Effector memory CD8-positive, alpha-beta T cell (primary cell): ENCODE results near the gene PTPRM.
A peak's percentile ranks its signal among the peaks of the same experiment; 100 is the strongest.

Source experiments
- ATAC-seq: fragments of 150-1000 bp; cut with Tn5 transposase; replicated peaks from 2 replicates; pipeline ENCODE4 v1.10.0; 2021; ENCODE audit warnings: mild to moderate bottlenecking, moderate library complexity
- DNase-seq, 3 experiments: peaks; one replicate each; pipeline ENCODE4 v3.0.0; 2021
- H3K27ac Mint-ChIP-seq, 2 donors: one replicate each; pipeline ENCODE4 v1.8.0; 2022; ENCODE audit warnings: mild to moderate bottlenecking in 2 of 2, mixed read lengths in 2 of 2, moderate library complexity in 2 of 2
- H3K27me3 Mint-ChIP-seq, 2 donors: one replicate each; pipeline ENCODE4 v1.8.0; 2022; ENCODE audit warnings: mixed read lengths in 2 of 2
- H3K36me3 Mint-ChIP-seq: one replicate; pipeline ENCODE4 v1.8.0; 2022; ENCODE audit warnings: mild to moderate bottlenecking, moderate library complexity, mixed read lengths; ENCODE audit not compliant: insufficient read depth
- H3K4me1 Mint-ChIP-seq, 2 donors: one replicate each; pipeline ENCODE4 v1.8.0; 2022; ENCODE audit warnings: low read depth in 2 of 2, mixed read lengths in 2 of 2
- H3K4me3 Mint-ChIP-seq, 2 donors: one replicate each; pipeline ENCODE4 v1.8.0; 2022; ENCODE audit warnings: mild to moderate bottlenecking in 2 of 2, mixed read lengths in 2 of 2, moderate library complexity in 2 of 2
- H3K9me3 Mint-ChIP-seq, 2 donors: one replicate each; pipeline ENCODE4 v1.8.0; 2022; ENCODE audit warnings: mixed read lengths in 2 of 2

PTPRM gene

DNA sequence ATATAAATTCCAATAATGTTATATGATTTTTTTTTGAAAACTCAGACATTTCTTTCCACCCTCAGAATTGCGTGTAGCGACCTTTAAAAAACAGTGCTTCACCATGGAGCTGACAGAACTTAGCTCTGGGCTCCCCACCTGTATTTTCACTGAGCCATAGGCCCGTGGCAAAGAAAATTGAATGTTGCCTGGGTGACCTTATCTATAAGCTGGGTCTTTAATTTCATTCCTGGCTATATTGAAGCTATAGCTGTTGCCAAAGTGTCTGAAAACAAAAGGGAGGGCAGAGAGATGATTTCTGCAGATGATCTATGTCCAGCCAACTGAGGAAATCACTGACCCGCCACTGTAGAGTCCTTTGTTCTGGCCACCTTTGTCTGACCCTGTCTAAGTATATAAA lies 411.7 kb downstream of the PTPRM start:
- DNase-seq, result no peak
- Mint-ChIP-seq H3K9me3 (no peaks in the 10 kb centered on the region), H3K36me3 (no peaks in the 10 kb centered on the region), H3K27me3 (no peaks in the 10 kb centered on the region), H3K27ac (no peak overlapping the region), H3K4me3 (no peak overlapping the region), H3K4me1 (peaks cover 2 to 12% of the 10 kb centered on the region in 2 donors)
- ATAC-seq, result no peak

GRCh38 chr18:7979714-7980113 lies 412.6 kb downstream of the PTPRM start:
- ATAC-seq, result no peak
- Mint-ChIP-seq H3K27ac (no peak overlapping the region), H3K4me1 (peaks cover 2 to 12% of the 10 kb centered on the region in 2 donors), H3K4me3 (no peak overlapping the region), H3K27me3 (no peaks in the 10 kb centered on the region), H3K9me3 (no peaks in the 10 kb centered on the region), H3K36me3 (no peaks in the 10 kb centered on the region)
- DNase-seq, result no peak

- no peaks in the 10 kb centered on the region for H3K27me3 Mint-ChIP-seq
- no peaks in the 10 kb centered on the region for H3K36me3 Mint-ChIP-seq
- ATAC-seq (no peak), DNase-seq (no peak)
- peaks cover 2 to 12% of the 10 kb centered on the region in 2 donors for H3K4me1 Mint-ChIP-seq
- H3K27ac Mint-ChIP-seq, result peak overlapping the region in 1 of 2 donors; percentile 36
- H3K4me3 Mint-ChIP-seq, result no peak overlapping the region
- no peaks in the 10 kb centered on the region for H3K9me3 Mint-ChIP-seq
These were observed 413.0 kb downstream of the PTPRM start for GRCh38 chr18:7980136-7980535.

- H3K4me3 Mint-ChIP-seq, result no peak overlapping the region
- no peaks in the 10 kb centered on the region for H3K36me3 Mint-ChIP-seq
- no peaks in the 10 kb centered on the region for H3K9me3 Mint-ChIP-seq
- H3K27ac Mint-ChIP-seq, result peak overlapping the region in 1 of 2 donors; percentile 36
- H3K4me1 Mint-ChIP-seq, result peaks cover 2 to 12% of the 10 kb centered on the region in 2 donors
- ATAC-seq (no peak), DNase-seq (no peak)
- H3K27me3 Mint-ChIP-seq, result no peaks in the 10 kb centered on the region
These were observed 413.5 kb downstream of the PTPRM start for GRCh38 chr18:7980656-7981055.

DNA sequence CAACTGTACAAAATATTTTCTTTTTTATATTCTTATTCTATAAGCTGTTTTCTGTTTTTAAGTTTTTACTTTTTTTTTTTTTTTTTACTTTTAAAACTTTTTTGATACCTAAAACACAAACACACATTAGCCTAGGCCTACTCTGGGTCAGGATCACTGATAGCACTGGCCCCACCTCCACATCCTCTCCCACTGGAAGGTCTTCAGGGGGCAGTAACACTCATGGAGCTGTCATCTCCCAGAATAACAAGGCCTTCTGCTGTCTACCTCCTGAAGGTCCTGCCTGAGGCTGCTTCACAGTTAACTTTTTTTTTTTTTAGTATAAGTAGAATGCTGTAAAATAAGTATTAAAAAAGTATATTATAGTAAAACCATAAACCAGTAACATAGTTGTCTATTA lies 415.1 kb downstream of the PTPRM start:
- H3K4me1 Mint-ChIP-seq, result peaks cover 2 to 16% of the 10 kb centered on the region in 2 donors
- DNase-seq (no peak), ATAC-seq (no peak)
- no peaks in the 10 kb centered on the region for H3K9me3 Mint-ChIP-seq
- H3K4me3 Mint-ChIP-seq, result no peak overlapping the region
- H3K36me3 Mint-ChIP-seq, result no peaks in the 10 kb centered on the region
- H3K27ac Mint-ChIP-seq, result no peak overlapping the region
- H3K27me3 Mint-ChIP-seq, result no peaks in the 10 kb centered on the region

GRCh38 chr18:7987284-7987976 lies 420.3 kb downstream of the PTPRM start:
- ATAC-seq (no peak), DNase-seq (no peak)
- no peak overlapping the region for H3K27ac Mint-ChIP-seq
- H3K27me3 Mint-ChIP-seq, result no peaks in the 10 kb centered on the region
- H3K4me3 Mint-ChIP-seq, result no peak overlapping the region
- no peaks in the 10 kb centered on the region for H3K36me3 Mint-ChIP-seq
- peaks cover 5 to 13% of the 10 kb centered on the region in 2 donors for H3K4me1 Mint-ChIP-seq
- peaks cover 3 to 8% of the 10 kb centered on the region in 2 donors for H3K9me3 Mint-ChIP-seq

DNA sequence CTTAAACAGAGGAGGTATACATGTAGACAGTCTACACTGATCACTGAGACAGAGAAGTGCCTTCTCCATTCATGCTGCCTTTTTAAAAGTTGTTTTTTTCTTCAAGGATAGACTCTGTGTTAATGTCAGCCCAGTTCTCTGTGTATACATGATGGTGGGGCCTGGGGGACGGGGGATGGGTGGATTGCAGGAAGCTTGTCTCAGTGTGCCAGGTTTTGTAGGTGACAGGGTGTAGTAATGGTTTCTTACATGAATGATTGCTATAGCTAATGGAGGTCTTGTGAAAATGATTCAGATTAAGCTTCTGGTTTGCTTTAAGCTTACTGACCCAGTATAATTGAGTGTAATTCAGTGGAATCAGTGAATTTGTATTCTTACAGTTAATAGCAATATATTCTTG lies 423.6 kb downstream of the PTPRM start:
- ATAC-seq (no peak), DNase-seq (no peak)
- H3K27ac Mint-ChIP-seq, result no peak overlapping the region
- H3K9me3 Mint-ChIP-seq, result peaks cover 3 to 8% of the 10 kb centered on the region in 2 donors
- H3K4me1 Mint-ChIP-seq, result peaks cover 3 to 13% of the 10 kb centered on the region in 2 donors
- no peak overlapping the region for H3K4me3 Mint-ChIP-seq
- no peaks in the 10 kb centered on the region for H3K36me3 Mint-ChIP-seq
- no peaks in the 10 kb centered on the region for H3K27me3 Mint-ChIP-seq

GRCh38 chr18:8001711-8002301 lies 434.7 kb downstream of the PTPRM start:
- H3K27ac Mint-ChIP-seq, result no peak overlapping the region
- no peak for ATAC-seq
- no peaks in the 10 kb centered on the region for H3K36me3 Mint-ChIP-seq
- H3K4me3 Mint-ChIP-seq, result no peak overlapping the region
- no peak for DNase-seq
- peaks cover 0 to 15% of the 10 kb centered on the region in 2 donors for H3K4me1 Mint-ChIP-seq
- peaks cover 0 to 3% of the 10 kb centered on the region in 2 donors for H3K9me3 Mint-ChIP-seq
- H3K27me3 Mint-ChIP-seq, result no peaks in the 10 kb centered on the region

- Mint-ChIP-seq H3K27me3 (no peaks in the 10 kb centered on the region), H3K4me3 (no peak overlapping the region), H3K4me1 (peaks cover 2 to 15% of the 10 kb centered on the region in 2 donors), H3K9me3 (peaks cover 0 to 3% of the 10 kb centered on the region in 2 donors), H3K36me3 (no peaks in the 10 kb centered on the region), H3K27ac (no peak overlapping the region)
- no peak for DNase-seq
- ATAC-seq, result no peak
These were observed 437.0 kb downstream of the PTPRM start for GRCh38 chr18:8003878-8004675.

DNA sequence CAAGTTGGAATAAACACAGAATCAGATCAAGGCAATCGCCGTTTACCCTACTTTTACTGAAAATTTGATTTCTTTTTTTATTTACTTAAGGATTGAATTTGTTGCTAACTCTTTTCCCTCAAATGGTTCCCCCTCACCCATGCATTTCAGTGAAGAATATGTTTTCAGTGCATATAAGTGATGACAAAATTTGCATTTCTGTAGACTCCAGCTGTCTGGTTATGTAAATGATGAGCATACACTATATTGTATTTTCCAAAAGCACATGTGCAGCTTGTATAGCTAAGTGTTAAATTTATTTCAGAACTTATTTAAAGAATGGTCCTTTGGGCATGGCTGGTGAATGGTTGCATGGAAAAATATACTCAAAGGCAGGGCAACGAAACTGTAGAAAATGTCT lies 437.7 kb downstream of the PTPRM start:
- no peaks in the 10 kb centered on the region for H3K36me3 Mint-ChIP-seq
- ATAC-seq, result no peak
- peaks cover 0 to 3% of the 10 kb centered on the region in 2 donors for H3K9me3 Mint-ChIP-seq
- peaks cover 2 to 15% of the 10 kb centered on the region in 2 donors for H3K4me1 Mint-ChIP-seq
- H3K27me3 Mint-ChIP-seq, result no peaks in the 10 kb centered on the region
- no peak for DNase-seq
- H3K27ac Mint-ChIP-seq, result peak overlapping the region in 1 of 2 donors; percentile 36
- no peak overlapping the region for H3K4me3 Mint-ChIP-seq

DNA sequence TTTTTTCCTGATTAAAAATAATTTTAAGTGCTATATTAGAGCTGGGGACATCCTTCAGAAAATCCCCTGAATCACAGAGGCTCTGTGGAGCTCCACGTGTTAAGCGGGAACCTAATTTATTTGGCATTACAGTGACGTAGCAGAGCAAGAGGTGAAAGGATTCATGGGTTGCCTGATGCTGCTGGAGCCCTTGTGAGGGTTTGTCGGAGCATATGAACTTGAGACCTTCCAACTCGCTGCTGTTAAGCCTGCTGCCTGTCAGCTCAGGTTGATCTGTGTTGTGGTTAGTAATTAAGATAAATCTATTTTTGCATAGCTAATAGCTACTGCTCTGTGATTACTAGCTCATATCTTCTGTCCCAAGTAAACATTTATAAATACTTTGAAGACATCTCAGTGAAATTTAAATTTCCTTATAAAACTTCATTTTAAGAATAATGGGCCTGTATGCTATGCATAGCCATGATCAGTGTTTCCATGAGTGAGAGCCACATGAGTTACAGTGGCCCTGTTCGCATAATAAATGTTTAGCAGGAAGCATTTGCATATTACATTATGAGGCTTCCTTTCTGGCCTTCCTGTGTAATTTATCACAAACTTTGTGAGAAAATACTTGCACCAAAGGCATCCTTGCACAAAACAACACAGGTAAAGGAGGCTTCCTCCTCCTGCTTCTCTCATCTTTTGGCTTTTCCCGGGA lies 438.9 kb downstream of the PTPRM start:
- Mint-ChIP-seq H3K36me3 (no peaks in the 10 kb centered on the region), H3K4me1 (peaks cover 2 to 20% of the 10 kb centered on the region in 2 donors), H3K27me3 (no peaks in the 10 kb centered on the region), H3K27ac (peak overlapping the region in 1 of 2 donors; percentile 36), H3K9me3 (peaks cover 0 to 3% of the 10 kb centered on the region in 2 donors), H3K4me3 (no peak overlapping the region)
- ATAC-seq (no peak), DNase-seq (no peak)

DNA sequence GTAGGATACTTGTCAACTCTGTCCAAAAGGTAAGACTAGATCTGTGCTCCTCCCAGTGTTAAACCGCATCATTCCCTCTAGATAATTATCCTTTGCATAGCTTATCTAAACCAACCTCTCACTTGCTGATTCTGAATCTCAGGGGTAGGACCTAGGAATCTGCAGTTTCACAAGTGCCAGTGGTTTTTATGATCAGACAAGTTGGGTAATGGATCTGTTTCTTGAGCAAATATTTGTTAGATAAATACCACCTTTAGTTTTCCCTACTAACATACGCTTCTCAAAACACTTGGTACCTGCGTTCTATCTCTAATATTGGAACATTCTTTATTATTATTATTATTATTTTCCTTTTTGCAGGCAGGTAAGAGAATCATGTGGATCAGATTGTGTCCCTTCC lies 439.9 kb downstream of the PTPRM start:
- DNase-seq, result no peak
- Mint-ChIP-seq H3K27ac (no peak overlapping the region), H3K4me1 (peaks cover 2 to 20% of the 10 kb centered on the region in 2 donors), H3K9me3 (peaks cover 0 to 3% of the 10 kb centered on the region in 2 donors), H3K36me3 (no peaks in the 10 kb centered on the region), H3K27me3 (no peaks in the 10 kb centered on the region), H3K4me3 (no peak overlapping the region)
- no peak for ATAC-seq

DNA sequence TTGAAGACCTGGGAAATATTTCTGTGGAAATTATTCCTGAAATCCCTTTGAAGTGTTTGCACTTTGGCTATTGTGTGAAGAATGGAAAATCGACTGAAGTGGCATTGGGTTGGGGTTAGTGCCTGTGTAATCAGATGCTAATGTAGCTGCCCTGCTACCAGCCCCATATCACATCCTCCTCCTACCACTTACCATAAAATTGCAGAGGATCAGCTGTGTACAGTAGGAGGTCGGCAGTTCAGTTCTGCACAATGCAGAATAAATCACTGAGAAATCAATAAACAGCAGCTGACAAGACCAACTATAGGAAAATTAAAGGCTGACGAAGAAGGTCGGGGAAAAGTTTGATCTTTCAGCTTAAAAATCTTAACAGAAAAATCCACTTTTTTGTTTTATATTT lies 440.9 kb downstream of the PTPRM start:
- no peak for DNase-seq
- ATAC-seq, result no peak
- H3K4me3 Mint-ChIP-seq, result no peak overlapping the region
- no peaks in the 10 kb centered on the region for H3K27me3 Mint-ChIP-seq
- no peaks in the 10 kb centered on the region for H3K36me3 Mint-ChIP-seq
- H3K9me3 Mint-ChIP-seq, result no peaks in the 10 kb centered on the region
- H3K4me1 Mint-ChIP-seq, result peaks cover 4 to 20% of the 10 kb centered on the region in 2 donors
- H3K27ac Mint-ChIP-seq, result no peak overlapping the region
